Fibroblast of skin of abdomen (primary cell): ENCODE measurements around the gene RBMS3.
"Not testable (repeated sequence)": the region's sequence is repeated elsewhere in the genome, so short reads cannot be mapped to it uniquely, and the experiment has no call there.

ENCODE experiments used
- DNase-seq: peaks from one replicate; pipeline ENCODE4 v3.0.0-alpha.2; 2013

Gene RBMS3

GRCh38 chr3:30042274-30042859 lies 761.5 kb downstream of the RBMS3 start:
- DNase-seq: peak; percentile 73

GRCh38 chr3:30042916-30043555 lies 762.2 kb downstream of the RBMS3 start:
- no peak for DNase-seq

GRCh38 chr3:30044515-30044914 lies 763.6 kb downstream of the RBMS3 start:
- no peak for DNase-seq

DNA sequence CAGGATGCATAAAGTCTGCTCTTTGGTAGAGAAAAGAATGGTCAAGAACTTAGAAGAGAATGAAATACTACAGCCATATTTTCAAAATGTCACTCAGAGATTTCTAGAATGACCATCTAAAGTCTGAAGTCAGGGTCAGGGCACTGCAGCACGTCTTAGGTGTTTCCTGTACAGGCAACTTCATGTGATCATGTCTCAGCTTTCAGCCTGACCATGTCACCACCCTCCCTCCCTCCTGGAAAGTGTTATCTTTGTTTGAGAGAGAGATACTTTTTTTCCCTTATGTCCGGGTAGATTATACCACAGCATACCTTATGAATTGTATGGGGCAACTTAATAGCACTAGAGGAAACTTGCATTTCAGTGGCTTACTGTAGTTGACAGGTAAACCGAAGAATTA lies 767.6 kb downstream of the RBMS3 start:
- no peak for DNase-seq

GRCh38 chr3:30050116-30050515 lies 769.2 kb downstream of the RBMS3 start:
- DNase-seq: not testable (repeated sequence)

GRCh38 chr3:30059240-30059639 lies 778.4 kb downstream of the RBMS3 start:
- DNase-seq: no peak
